ENCODE results near the gene TSGA10.
"Not testable (repeated sequence)": the region's sequence is repeated elsewhere in the genome, so short reads cannot be mapped to it uniquely, and the experiment has no call there.

The TSGA10 gene

GRCh38 chr2:99066075-99066958 lies 88.4 kb downstream of the TSGA10 start:
- Histone ChIP-seq H3K9ac (ENCODE audit: low read length) (no peak overlapping the region), H3K27ac (ENCODE audit: low read depth, low read length) (no peak overlapping the region), H3K4me2 (ENCODE audit: low read length) (no peak overlapping the region), H3K79me1 (ENCODE audit: low read length) (no peaks in the 10 kb centered on the region), H3K18ac (ENCODE audit: low read length) (no peak overlapping the region), H2BK120ac (ENCODE audit: low read depth, low read length) (no peak overlapping the region), H3K56ac (ENCODE audit: low read length) (no peak overlapping the region), H3K79me2 (ENCODE audit: control insufficient read depth, insufficient read depth, low read length) (no peaks in the 10 kb centered on the region), H2BK5ac (ENCODE audit: low read length) (no peak overlapping the region), H2AK5ac (ENCODE audit: low read length) (no peak overlapping the region), H3K4me1 (ENCODE audit: control insufficient read depth, low read depth, low read length) (no peaks in the 10 kb centered on the region), H2BK15ac (replicated peaks; ENCODE audit: low read depth) (no peak overlapping the region), H3K27me3 (ENCODE audit: insufficient read depth, low read length, poor library complexity) (no peaks in the 10 kb centered on the region), H4K8ac (ENCODE audit: low read depth, low read length) (no peak overlapping the region), H3K4me3 (ENCODE audit: low read length) (no peak overlapping the region), H3K36me3 (ENCODE audit: control insufficient read depth, insufficient read depth, low read length) (no peaks in the 10 kb centered on the region), H3K23ac (ENCODE audit: low read length) (no peak overlapping the region), H4K5ac (ENCODE audit: low read length) (no peak overlapping the region), H3K4ac (ENCODE audit: low read depth, low read length) (no peak overlapping the region)
- peak; percentile 51 for DNase-seq
- WGBS (ENCODE audit: extremely low coverage, insufficient coverage, low lambda C conversion rate) = no CpG with 5 or more reads among the region's 3 CpGs

GRCh38 chr2:99049187-99049586 lies 105.6 kb downstream of the TSGA10 start:
- H2BK120ac ChIP-seq (ENCODE audit: low read depth, low read length); H3K18ac ChIP-seq (ENCODE audit: low read length); H2AK5ac ChIP-seq (ENCODE audit: low read length); H3K27me3 ChIP-seq (ENCODE audit: insufficient read depth, low read length, poor library complexity); H3K79me1 ChIP-seq (ENCODE audit: low read length); H3K4me1 ChIP-seq (ENCODE audit: control insufficient read depth, low read depth, low read length); H3K79me2 ChIP-seq (ENCODE audit: control insufficient read depth, insufficient read depth, low read length); H3K4me3 ChIP-seq (ENCODE audit: low read length); H3K23ac ChIP-seq (ENCODE audit: low read length); H3K56ac ChIP-seq (ENCODE audit: low read length); H3K4ac ChIP-seq (ENCODE audit: low read depth, low read length); DNase-seq; H3K27ac ChIP-seq (ENCODE audit: low read depth, low read length); H4K8ac ChIP-seq (ENCODE audit: low read depth, low read length); H3K4me2 ChIP-seq (ENCODE audit: low read length); H2BK5ac ChIP-seq (ENCODE audit: low read length); H4K5ac ChIP-seq (ENCODE audit: low read length); H2BK15ac ChIP-seq (replicated peaks; ENCODE audit: low read depth); H3K36me3 ChIP-seq (ENCODE audit: control insufficient read depth, insufficient read depth, low read length); H3K9ac ChIP-seq (ENCODE audit: low read length): not testable (repeated sequence)
- no CpG with 5 or more reads among the region's 6 CpGs for WGBS (ENCODE audit: extremely low coverage, insufficient coverage, low lambda C conversion rate)

- H3K4me1 ChIP-seq (ENCODE audit: control insufficient read depth, low read depth, low read length); H3K4me3 ChIP-seq (ENCODE audit: low read length); H3K4ac ChIP-seq (ENCODE audit: low read depth, low read length); H3K4me2 ChIP-seq (ENCODE audit: low read length); H3K56ac ChIP-seq (ENCODE audit: low read length); H2BK5ac ChIP-seq (ENCODE audit: low read length); H3K9ac ChIP-seq (ENCODE audit: low read length); H4K8ac ChIP-seq (ENCODE audit: low read depth, low read length); H2AK5ac ChIP-seq (ENCODE audit: low read length); H3K27me3 ChIP-seq (ENCODE audit: insufficient read depth, low read length, poor library complexity); H3K23ac ChIP-seq (ENCODE audit: low read length); H2BK120ac ChIP-seq (ENCODE audit: low read depth, low read length); H3K79me1 ChIP-seq (ENCODE audit: low read length); DNase-seq; H3K79me2 ChIP-seq (ENCODE audit: control insufficient read depth, insufficient read depth, low read length); H4K5ac ChIP-seq (ENCODE audit: low read length); H2BK15ac ChIP-seq (replicated peaks; ENCODE audit: low read depth); H3K36me3 ChIP-seq (ENCODE audit: control insufficient read depth, insufficient read depth, low read length); H3K27ac ChIP-seq (ENCODE audit: low read depth, low read length); H3K18ac ChIP-seq (ENCODE audit: low read length): not testable (repeated sequence)
- no CpG with 5 or more reads among the region's 2 CpGs for WGBS (ENCODE audit: extremely low coverage, insufficient coverage, low lambda C conversion rate)
Measured at GRCh38 chr2:99040736-99041300, 113.9 kb downstream of the TSGA10 start.

- no peak overlapping the region for H2BK5ac ChIP-seq (ENCODE audit: low read length)
- H3K56ac ChIP-seq (ENCODE audit: low read length) = no peak overlapping the region
- H3K4me2 ChIP-seq (ENCODE audit: low read length) = no peak overlapping the region
- no peak overlapping the region for H4K8ac ChIP-seq (ENCODE audit: low read depth, low read length)
- H3K27me3 ChIP-seq (ENCODE audit: insufficient read depth, low read length, poor library complexity) = no peaks in the 10 kb centered on the region
- no peak overlapping the region for H4K5ac ChIP-seq (ENCODE audit: low read length)
- H2BK120ac ChIP-seq (ENCODE audit: low read depth, low read length) = no peak overlapping the region
- no peaks in the 10 kb centered on the region for H3K79me1 ChIP-seq (ENCODE audit: low read length)
- WGBS (ENCODE audit: extremely low coverage, insufficient coverage, low lambda C conversion rate) = no CpG with 5 or more reads among the region's 1 CpG
- DNase-seq = no peak
- H3K79me2 ChIP-seq (ENCODE audit: control insufficient read depth, insufficient read depth, low read length) = no peaks in the 10 kb centered on the region
- H3K9ac ChIP-seq (ENCODE audit: low read length) = no peak overlapping the region
- H3K36me3 ChIP-seq (ENCODE audit: control insufficient read depth, insufficient read depth, low read length) = no peaks in the 10 kb centered on the region
- no peak overlapping the region for H2AK5ac ChIP-seq (ENCODE audit: low read length)
- H3K27ac ChIP-seq (ENCODE audit: low read depth, low read length) = no peak overlapping the region
- H3K4me1 ChIP-seq (ENCODE audit: control insufficient read depth, low read depth, low read length) = no peaks in the 10 kb centered on the region
- H2BK15ac ChIP-seq (replicated peaks; ENCODE audit: low read depth) = no peak overlapping the region
- no peak overlapping the region for H3K23ac ChIP-seq (ENCODE audit: low read length)
- no peak overlapping the region for H3K4me3 ChIP-seq (ENCODE audit: low read length)
- H3K18ac ChIP-seq (ENCODE audit: low read length) = no peak overlapping the region
- no peak overlapping the region for H3K4ac ChIP-seq (ENCODE audit: low read depth, low read length)
Measured at GRCh38 chr2:99035920-99036319, 118.8 kb downstream of the TSGA10 start.

GRCh38 chr2:99032786-99033185 lies 122.0 kb downstream of the TSGA10 start:
- no CpG with 5 or more reads among the region's 6 CpGs for WGBS (ENCODE audit: extremely low coverage, insufficient coverage, low lambda C conversion rate)
- Histone ChIP-seq H3K23ac (ENCODE audit: low read length) (no peak overlapping the region), H3K79me2 (ENCODE audit: control insufficient read depth, insufficient read depth, low read length) (no peaks in the 10 kb centered on the region), H3K4me3 (ENCODE audit: low read length) (no peak overlapping the region), H2BK15ac (replicated peaks; ENCODE audit: low read depth) (no peak overlapping the region), H3K27me3 (ENCODE audit: insufficient read depth, low read length, poor library complexity) (no peaks in the 10 kb centered on the region), H3K9ac (ENCODE audit: low read length) (no peak overlapping the region), H3K27ac (ENCODE audit: low read depth, low read length) (no peak overlapping the region), H3K4ac (ENCODE audit: low read depth, low read length) (no peak overlapping the region), H4K5ac (ENCODE audit: low read length) (no peak overlapping the region), H3K18ac (ENCODE audit: low read length) (no peak overlapping the region), H3K4me2 (ENCODE audit: low read length) (no peak overlapping the region), H2BK120ac (ENCODE audit: low read depth, low read length) (no peak overlapping the region), H3K56ac (ENCODE audit: low read length) (no peak overlapping the region), H3K4me1 (ENCODE audit: control insufficient read depth, low read depth, low read length) (no peaks in the 10 kb centered on the region), H2BK5ac (ENCODE audit: low read length) (no peak overlapping the region), H2AK5ac (ENCODE audit: low read length) (no peak overlapping the region), H4K8ac (ENCODE audit: low read depth, low read length) (no peak overlapping the region), H3K36me3 (ENCODE audit: control insufficient read depth, insufficient read depth, low read length) (no peaks in the 10 kb centered on the region), H3K79me1 (ENCODE audit: low read length) (no peaks in the 10 kb centered on the region)
- peak; percentile 1 for DNase-seq
